Measurements from ENCODE around the gene NR1H4.

DNA sequence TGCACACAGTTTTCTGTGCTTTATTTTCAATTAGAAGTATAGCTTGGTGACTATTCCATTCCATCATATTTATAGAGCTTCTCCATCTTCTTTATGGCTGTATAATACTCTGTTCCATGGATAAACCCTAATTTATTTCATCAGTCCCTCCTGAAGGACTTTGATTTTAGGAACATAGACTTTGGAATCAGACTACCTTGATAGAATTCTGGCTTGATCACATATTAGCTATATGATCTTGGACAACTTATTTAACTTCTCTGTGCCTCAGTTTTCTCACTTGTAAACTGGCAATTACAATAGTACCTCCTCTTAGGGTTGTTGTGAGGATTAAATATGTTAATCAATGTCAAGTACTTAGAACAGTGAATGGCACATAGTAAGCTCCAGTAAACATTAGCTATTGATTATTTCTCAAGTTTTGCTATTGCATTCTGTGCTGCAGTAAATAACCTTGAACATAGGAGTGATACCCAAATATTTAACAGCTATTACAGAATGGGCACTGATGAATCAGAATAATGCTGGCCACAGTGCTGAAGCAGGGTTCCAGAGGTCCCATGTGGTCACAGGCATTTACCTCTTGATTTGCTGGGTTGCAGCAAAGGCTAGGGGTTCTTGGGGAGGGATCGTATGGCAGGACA, 12.2 kb upstream of the NR1H4 start:
- TF ChIP-seq ZNF274 (IDR thresholded peaks at IDR 0.05; ENCODE audit: low read depth, low read length) (no peak), YY1 (IDR thresholded peaks at IDR 0.05; ENCODE audit: insufficient read depth, insufficient read length) (no peak)
